ENCODE results near the gene CHRD.

Gene CHRD

DNA sequence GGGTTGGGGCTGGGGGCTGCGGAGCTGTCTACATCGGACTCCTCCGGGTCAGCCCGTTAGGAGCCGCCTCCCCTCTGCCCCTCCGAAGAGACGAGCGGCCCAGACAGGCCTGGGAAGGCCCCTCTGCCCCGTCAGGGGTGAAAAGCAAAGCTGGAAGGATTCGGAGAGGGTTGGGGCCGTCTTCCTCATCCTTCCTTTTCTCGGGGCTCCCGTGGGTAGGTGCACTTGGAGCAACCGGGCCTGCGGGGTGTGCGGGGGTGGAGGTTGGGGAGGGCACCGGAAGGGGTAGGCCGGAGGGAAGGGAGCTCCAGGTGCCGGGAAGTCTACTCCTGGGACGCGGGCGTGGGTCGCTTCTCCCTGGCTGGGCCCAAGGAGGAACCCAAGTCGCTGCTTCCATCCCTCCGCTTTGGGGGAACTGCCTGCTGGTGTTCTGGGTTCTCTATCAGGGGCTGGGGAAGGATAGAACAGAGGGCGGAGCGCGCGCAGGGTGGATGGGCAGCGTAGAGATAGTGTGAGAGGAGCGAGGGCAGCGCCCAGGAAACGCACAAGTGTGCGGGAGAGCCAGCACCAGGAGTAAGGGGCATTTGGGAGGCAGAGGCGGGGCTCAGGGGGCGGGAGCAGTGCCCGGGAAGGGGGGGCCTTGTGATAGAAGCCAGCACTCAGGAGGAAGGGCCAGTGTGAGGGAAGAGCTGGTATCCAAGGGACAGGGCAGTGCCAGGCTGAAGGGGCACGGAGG lies 17.8 kb upstream of the CHRD start:
- peak in 1 of 2 donors; percentile 44 for DNase-seq

DNA sequence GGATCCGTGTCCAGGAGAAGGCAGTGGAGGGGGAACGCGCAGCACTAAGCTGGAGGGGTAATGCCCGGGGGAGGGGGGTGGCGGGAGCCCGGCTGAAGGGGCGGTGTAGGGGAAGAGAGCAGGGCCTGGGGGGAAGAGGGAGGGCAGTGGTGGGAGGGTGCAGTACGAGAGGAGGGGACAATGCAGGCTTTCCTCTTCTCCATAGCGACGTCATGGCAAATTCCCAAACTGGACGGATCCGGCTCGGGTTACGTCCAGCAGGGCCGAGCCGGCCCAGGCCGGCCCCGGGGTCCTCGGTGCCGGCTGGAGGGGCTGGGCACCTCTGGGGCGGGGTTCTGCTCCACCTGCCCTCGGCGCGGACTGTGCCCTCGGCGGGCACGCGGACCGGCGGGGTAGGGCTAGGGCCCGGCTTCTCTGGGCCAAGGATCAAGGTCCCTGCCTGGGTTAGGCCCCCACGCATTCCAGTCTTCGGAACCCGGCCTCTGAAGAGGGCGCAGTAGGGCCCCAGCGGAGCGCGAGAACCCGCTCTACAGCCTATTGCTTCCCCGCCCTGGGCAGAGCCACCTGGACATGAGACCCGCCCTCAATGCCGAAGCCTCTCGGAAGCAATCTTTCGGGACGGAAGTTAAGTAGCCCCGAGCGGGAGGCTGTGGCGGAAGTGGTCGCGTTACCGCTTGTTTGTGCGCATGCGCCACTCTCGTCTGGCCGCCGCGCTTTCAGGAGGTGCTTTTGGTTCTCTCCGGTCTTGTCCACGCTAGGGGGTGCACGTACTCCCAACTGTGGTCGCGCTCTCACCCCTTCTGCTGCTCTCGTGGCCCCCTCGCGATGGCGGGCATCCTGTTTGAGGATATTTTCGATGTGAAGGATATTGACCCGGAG lies 16.9 kb upstream of the CHRD start:
- DNase-seq: peak; percentile 81 to 94

DNA sequence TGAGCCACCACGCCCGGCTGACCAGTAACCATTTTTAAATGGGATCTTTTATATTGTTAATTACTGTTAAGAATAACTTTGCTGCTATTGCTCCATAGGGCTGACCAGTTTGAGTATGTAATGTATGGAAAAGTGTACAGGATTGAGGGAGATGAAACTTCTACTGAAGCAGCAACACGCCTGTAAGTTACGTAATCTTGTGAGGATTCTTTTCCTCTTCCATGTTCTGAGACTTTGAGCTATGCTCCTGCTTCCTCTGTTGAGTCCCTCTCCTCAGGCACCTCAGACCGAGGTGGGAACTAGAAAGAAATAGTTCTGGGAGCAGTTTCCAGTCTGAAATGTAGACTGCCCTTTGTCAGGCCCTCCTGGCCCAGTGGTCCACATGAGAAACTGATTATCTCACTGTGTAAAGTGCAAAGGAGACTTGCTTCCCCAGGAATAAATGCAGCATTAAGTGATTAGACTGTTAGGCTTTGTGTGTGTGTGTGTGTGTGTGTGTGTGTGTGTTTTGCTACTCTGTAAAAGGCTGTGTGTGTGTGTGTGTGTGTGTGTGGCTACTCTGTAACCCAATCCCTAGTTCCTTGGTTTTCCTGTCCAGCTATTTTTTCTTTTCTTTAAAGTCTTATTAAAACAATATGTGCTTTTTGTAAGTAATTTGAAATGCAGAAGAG lies 13.1 kb upstream of the CHRD start:
- no peak for DNase-seq

DNA sequence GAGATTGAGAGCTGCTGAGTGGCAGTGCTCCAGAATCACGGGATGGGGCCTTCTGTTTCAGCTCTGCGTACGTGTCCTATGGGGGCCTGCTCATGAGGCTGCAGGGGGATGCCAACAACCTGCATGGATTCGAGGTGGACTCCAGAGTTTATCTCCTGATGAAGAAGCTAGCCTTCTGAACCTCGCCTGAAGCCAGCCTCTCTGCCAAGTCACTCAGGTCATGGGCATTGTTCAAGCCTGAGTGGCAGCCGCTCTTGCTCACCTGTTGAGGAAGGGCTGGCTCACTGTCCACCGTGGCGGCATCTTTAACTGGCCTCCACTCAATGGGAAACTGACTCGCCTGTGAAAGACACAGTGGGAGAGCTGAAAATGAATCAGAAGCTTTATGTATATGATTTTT lies 11.7 kb upstream of the CHRD start:
- DNase-seq: no peak

DNA sequence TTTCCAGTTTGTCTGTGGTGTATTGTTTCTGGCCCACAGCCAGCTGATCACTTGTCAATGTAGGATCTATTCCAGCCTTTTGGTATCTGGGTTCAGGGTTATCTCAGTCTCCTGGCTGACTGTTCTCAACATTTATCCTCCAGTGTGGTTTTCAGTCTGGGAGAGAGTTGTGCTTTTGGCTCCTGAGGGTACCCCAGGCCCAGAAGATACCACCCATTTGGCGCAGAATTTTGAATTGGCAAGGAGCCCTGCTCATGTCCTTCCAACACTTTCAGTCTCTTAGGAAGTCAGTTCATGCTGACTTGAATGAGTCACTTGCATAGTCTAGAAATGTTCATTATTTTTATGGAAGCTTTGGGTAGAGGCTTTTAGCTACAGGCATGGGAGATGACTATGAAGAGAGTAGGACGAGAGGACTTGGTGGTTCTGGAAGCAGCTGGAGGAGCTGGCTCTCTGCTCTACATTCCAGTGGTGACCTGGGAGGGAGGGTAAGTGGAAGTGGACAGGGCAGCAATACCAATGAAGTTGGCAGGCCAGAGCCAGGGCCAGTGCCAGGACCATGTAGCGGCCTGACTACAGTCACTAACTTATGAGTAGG lies 11.2 kb upstream of the CHRD start:
- DNase-seq: no peak

DNA sequence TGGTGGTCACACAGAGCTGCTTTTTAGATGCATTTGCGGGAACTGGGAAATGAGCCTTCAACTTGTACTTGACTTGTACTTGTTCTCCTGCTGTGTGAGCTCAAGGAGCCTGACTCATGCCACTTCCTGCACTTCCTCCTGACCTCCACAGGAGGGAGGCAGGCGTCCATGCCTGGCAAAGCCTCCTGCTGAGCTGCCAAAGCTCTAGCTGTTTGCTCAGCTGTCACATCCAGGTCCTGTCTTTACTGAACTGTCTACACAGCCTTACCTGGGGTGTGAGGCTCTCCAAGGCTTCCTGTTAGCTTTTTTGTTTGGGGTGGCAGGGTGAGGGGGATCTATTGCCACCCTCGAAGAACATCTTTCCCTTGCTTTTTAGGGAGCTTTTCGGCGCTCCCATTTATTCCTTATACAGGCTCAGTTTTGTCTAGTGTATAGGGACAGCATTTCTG lies 8.3 kb upstream of the CHRD start:
- peak; percentile 20 to 73 for DNase-seq

DNA sequence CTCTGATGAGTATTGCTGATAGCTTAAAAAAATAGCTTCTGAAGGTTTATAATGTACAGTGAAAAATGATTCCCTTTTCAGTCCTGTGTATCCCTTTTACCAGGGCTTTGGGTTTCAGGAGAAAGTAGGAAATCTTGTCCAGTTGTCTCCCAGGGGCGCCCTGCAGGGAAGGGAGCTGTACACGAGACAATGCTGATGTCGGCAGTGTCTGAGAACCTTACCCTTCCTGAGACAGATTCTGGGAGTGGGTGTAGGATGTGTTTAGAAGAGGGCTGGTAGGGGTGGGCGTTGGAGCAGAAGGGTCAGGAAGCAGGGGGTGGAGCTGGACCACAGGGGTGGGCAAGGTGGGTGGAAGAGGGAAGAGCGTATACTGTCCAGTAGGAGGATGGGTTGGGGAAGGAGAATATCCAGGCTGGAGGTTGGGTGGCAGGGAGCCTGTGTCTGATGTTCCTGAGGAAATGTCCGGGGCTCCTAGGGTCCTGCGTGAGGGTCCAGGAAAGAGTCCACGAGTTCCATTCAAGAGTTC lies 7.5 kb upstream of the CHRD start:
- no peak for DNase-seq

DNA sequence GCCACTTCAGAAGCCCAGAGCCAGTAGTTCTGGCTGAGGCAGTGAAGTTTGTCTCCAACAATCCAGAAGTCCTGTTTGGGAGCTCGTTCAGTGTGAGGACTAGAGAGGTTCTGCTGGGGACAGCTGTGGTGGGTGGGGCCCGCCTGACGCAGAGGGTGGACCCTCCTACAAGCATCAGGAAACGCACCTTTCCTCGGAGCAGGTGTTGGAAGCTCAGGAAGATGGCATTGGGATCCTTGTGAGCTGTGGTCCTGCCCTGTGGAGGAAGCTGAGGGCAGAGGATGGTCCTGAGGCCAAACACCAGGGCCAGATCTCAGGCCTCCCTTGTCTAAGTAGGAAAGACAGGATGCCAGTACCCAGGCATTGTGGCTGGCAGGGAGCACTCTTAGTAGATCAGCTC lies 6.9 kb upstream of the CHRD start:
- DNase-seq: no peak

DNA sequence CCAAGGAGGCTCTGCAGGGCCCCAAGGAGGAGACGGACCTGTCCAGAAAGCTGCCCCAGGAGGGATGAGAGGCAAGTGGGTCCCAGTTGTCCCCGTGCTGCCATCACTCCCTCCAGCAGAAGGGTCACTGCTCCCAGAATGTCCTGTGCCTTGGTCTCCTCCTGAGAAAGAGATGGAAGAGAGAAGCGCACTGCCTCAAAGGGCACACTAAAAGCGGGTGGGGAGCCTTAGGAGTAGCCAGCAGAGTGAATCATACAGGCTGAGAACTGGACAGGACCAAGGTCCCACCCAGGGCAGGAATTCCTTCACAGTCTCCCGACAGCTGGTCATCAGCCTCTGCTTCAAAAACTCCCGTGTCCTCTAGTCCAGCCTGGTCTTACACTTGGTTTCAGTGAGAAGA lies 6.4 kb upstream of the CHRD start:
- DNase-seq: no peak

DNA sequence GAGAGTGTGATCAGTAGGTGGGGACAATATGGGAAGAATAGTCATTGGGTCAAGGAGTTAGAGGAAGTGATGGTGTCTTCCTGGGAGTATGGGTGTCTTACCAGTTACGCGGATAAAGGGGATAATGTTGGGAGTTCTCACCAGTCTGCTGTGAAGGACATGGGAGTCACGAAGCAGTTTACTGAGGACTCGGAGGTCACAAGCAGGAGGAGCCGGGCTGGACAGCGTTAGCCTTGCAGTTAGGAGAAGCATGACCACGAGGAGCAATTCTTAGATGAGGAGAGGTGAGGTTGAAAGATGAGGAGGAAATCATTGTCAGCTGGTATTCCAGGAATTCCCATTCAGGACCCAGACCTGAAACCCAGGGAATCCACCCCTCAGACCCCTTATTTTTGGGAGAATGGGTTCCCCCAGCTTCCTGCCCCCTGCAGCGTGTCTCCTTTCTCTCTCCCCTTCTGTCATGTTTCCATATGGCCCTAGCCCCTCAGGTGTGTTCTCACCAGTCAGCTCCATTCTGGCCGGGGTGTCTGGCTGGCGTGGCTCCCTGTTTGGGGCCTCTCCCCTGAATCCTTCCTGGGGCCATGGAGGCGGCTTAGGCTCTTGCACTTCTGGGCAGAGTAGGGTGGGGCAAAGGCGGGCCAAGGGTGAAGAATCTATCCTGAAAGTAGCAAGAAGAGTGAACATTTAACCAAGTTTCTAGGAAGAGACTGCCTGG lies 4.0 kb upstream of the CHRD start:
- no peak for DNase-seq

DNA sequence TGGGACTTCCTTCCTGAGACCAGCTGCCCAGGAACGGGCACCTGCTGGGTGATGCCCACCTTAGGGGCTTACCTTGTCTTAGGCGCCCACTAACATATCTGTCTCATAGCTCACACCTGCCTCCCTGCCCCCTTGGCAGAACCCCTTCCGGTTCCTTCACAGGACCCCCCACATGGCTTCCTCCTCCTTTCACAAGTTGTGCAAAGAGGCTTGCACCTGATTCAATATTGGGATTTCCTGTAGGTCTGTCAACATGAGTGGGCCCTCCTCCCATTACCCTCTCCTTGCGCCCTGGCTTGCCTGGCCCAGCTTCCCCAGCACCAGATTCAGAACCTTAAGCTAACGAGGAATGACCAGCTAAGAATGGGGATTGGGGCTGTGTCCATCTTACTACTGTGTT lies 2.5 kb upstream of the CHRD start:
- no peak for DNase-seq

DNA sequence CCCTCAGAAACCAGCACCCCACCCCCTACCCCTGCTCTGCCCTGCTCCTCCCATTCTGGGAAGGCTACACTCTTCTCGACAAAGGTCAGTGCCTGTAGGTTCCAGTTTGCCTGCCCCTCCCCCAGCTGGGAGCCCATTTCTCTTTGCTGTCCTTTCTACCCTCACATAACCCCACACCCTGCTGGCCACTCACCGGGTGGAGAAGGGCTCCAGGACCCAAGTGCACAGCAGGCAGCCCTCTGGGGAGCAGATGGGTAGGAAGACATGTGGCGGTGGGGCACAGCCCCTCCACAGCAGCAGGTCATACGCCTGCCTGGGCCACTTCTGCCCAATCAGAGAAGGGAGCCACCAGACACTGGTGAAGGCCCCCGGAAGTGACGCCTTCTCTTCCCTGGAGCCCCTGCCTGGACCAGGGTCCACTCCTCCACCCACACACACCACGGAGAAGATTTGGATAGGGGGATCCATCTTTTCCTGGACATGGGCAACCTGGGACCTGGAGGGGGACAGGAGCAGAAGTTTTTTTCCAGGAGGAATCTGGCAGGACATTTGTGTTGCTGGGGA lies 1.9 kb upstream of the CHRD start, which contains the start of gene THPO:
THPO (minus strand) TSS at position 326 of the 564 bp plus-strand sequence. CDS start 1,948 bp downstream, outside the sequence.
- no peak for DNase-seq

DNA sequence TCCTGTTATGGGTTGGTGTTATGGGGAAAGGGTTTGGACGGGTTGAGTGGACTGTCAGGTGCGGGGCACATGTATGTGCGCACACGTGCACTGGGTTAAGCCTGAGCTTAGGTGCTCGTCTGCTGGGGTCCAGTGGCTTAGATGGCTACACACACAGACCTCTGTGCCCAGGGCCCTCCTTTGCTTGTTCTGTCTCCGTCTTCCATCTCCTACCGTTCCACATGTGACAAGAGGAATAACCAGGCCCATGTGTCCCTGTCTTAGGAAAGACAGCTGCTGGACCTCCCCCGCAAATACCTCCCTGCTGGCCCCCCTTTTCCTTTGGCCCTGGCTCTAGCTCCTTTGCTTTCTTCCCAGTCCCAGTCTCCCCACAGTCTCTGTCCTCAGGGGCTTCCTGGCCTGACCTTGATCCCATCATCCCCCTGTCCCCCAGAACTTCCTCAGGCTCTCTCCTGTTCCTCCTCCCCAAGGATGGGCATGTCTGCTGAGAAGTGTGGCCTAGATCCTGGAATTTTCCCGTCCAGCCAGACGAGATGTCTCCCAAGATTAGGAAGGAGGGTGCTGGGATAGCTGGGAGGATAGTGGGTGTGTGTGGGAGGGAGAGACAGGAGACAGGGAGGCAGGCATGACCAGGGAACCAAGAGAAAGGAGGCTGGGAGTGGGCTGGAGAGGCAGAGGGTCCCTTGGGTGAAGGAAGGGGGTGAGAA lies 1.1 kb upstream of the CHRD start:
- no peak for DNase-seq

DNA sequence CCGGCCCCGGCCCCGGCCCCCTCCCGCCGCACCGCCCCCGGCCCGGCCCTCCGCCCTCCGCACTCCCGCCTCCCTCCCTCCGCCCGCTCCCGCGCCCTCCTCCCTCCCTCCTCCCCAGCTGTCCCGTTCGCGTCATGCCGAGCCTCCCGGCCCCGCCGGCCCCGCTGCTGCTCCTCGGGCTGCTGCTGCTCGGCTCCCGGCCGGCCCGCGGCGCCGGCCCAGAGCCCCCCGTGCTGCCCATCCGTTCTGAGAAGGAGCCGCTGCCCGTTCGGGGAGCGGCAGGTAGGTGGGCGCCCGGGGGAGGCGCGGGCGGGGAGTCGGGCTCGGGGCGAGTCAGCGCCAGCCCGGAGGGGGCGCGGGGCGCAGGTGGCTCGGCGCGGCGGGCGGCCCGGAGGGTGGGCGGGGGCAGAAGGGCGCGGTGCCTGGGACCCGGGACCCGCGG lies 352 bp downstream of the CHRD start:
- no peak for DNase-seq

DNA sequence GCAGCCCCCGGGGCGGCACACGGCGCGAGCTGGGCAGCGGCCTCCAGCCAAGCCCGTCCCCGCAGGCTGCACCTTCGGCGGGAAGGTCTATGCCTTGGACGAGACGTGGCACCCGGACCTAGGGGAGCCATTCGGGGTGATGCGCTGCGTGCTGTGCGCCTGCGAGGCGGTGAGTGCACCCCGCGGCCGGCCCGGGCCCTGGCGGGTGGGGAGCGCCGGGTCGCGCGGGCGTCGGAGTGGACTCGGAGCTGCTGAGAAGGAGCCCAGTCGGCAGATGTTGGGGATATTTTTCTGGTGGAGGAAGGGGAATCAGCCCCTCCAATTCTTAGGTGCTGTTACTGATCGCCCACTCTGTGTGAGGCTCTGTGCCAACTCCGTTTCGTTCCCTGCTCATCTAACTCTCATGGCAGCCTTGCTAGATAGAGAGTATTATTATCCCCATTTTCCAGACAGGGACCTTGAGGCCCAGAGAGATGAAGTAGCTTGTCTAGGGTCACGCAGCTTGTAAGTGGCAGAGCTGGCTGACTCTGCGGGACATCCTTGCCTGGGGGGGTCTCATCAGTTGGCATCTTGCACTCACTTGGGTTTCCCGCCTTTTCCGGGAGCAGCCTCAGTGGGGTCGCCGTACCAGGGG lies 890 bp downstream of the CHRD start:
- DNase-seq: no peak

DNA sequence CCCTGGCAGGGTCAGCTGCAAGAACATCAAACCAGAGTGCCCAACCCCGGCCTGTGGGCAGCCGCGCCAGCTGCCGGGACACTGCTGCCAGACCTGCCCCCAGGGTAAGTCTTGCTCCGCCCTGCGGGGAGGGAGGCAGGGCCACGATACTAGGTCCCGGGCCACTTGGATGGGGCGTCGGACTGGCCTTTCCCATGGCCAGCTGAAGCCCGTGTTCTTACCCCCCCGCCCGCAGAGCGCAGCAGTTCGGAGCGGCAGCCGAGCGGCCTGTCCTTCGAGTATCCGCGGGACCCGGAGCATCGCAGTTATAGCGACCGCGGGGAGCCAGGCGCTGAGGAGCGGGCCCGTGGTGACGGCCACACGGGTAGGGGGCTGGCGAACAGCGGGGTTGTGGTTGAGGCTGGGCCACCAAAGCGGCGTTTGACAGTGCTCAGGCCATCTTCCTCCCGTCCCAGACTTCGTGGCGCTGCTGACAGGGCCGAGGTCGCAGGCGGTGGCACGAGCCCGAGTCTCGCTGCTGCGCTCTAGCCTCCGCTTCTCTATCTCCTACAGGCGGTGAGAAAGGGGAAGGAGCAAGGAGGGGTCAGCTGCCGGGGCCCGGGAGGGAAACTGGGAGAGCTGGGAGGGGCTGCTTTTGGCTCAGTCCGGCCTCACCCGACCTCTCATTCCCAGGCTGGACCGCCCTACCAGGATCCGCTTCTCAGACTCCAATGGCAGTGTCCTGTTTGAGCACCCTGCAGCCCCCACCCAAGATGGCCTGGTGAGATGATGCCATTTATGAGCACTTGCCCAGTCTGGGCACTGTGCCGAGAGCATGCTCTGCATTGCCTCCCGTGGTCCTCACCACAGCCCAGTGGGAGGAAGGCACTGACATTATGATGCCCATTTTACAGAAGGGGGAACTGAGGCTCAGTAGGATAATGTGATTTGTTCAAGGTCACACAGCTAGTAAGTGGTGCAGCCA lies 1.7 kb downstream of the CHRD start:
- DNase-seq: peak in 1 of 2 donors; percentile 37

DNA sequence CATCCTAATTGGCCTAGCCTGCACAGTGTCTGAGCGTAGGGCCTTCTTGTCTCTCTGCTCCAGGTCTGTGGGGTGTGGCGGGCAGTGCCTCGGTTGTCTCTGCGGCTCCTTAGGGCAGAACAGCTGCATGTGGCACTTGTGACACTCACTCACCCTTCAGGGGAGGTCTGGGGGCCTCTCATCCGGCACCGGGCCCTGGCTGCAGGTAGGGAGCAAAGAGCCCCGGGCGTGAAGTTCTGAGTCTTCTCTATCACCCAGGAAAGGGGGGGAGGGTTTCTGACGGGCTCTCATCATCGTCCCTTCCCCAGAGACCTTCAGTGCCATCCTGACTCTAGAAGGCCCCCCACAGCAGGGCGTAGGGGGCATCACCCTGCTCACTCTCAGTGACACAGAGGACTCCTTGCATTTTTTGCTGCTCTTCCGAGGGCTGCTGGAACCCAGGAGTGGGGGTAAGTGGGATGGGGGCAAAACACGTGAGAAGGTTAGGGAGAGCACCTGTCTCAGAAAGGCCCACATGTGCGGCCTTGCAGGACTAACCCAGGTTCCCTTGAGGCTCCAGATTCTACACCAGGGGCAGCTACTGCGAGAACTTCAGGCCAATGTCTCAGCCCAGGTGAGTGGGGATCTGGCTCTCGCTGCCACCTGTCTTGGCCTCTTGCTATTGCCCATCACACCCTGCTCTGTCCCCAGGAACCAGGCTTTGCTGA lies 2.6 kb downstream of the CHRD start:
- no peak for DNase-seq

DNA sequence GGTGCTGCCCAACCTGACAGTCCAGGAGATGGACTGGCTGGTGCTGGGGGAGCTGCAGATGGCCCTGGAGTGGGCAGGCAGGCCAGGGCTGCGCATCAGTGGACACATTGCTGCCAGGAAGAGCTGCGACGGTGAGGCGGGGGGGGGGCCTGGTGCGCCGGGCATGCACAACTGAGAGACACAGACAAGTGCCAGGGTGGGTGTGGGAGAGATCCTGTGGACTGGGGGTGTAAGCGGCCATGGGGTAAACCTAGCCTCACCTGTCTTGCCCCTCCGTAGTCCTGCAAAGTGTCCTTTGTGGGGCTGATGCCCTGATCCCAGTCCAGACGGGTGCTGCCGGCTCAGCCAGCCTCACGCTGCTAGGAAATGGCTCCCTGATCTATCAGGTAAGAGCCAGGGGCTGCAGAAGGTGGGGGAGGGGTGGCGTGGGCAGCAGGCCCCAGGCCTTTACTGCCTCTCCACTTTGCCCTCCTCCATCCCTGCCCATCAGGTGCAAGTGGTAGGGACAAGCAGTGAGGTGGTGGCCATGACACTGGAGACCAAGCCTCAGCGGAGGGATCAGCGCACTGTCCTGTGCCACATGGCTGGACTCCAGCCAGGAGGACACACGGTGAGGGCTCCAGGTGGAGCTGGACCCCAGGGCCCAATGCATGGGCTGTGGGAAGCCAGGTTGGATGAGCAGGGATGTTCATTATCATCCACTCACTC lies 3.3 kb downstream of the CHRD start:
- DNase-seq: no peak
